Endodermal cell (in vitro differentiated cells): ENCODE measurements around the gene XDH. TPM values are rescaled to one million over a fixed set of nuclear protein-coding genes. Genes with fewer than 3 reads are reported as not detected.

ENCODE experiments used
- DNase-seq: peaks from one replicate; pipeline ENCODE4 v3.0.0-alpha.2; 2017
- H3K27ac ChIP-seq: 2 replicates; pipeline ENCODE4 v1.5.1; 2013; ENCODE audit warnings: mild to moderate bottlenecking, low read depth, low read length, moderate library complexity
- H3K27me3 ChIP-seq: 2 replicates; pipeline ENCODE4 v1.6.1; 2013; ENCODE audit warnings: mild to moderate bottlenecking, low read length, moderate library complexity; ENCODE audit not compliant: insufficient read depth, control insufficient read depth, poor library complexity, severe bottlenecking
- H3K36me3 ChIP-seq: 2 replicates; pipeline ENCODE4 v1.7.0; 2013; ENCODE audit warnings: mild to moderate bottlenecking, low read length, moderate library complexity; ENCODE audit not compliant: control insufficient read depth, insufficient read depth
- H3K4me1 ChIP-seq: one replicate; pipeline ENCODE4 v1.7.0; 2013; ENCODE audit warnings: low read length; ENCODE audit not compliant: control insufficient read depth, insufficient read depth
- H3K4me3 ChIP-seq: 2 replicates; pipeline ENCODE4 v1.5.1; 2013; ENCODE audit warnings: mild to moderate bottlenecking, low read length, moderate library complexity
- H3K9ac ChIP-seq: 2 replicates; pipeline ENCODE4 v1.6.1; 2013; ENCODE audit warnings: mild to moderate bottlenecking, low read length, moderate library complexity; ENCODE audit not compliant: poor library complexity, severe bottlenecking; ENCODE audit errors: extremely low read depth
- H3K9me3 ChIP-seq: 2 replicates; pipeline ENCODE4 v1.6.1; 2013; ENCODE audit warnings: mild to moderate bottlenecking, low read length, moderate library complexity; ENCODE audit not compliant: control insufficient read depth
- H3K27ac Mint-ChIP-seq: 2 replicates; pipeline ENCODE4 v1.8.0; 2020; ENCODE audit warnings: mixed read lengths
- H3K27me3 Mint-ChIP-seq: 2 replicates; pipeline ENCODE4 v1.8.0; 2021; ENCODE audit warnings: mild to moderate bottlenecking, mixed read lengths; ENCODE audit not compliant: insufficient read depth
- H3K36me3 Mint-ChIP-seq: 2 replicates; pipeline ENCODE4 v1.8.0; 2020; ENCODE audit warnings: low read depth, mixed read lengths
- H3K4me1 Mint-ChIP-seq: 2 replicates; pipeline ENCODE4 v1.8.0; 2020; ENCODE audit warnings: mixed read lengths
- H3K4me3 Mint-ChIP-seq: 2 replicates; pipeline ENCODE4 v1.8.0; 2020; ENCODE audit warnings: mild to moderate bottlenecking, moderate library complexity, mixed read lengths
- H3K9me3 Mint-ChIP-seq: 2 replicates; pipeline ENCODE4 v1.8.0; 2020; ENCODE audit warnings: mild to moderate bottlenecking, mixed read lengths
- WGBS, 2 experiments: methylation state at CpG; one replicate each; pipeline versions ENCODE4 v1.1.5 to v1.1.7; 2013; ENCODE audit warnings: missing lambda C conversion rate in 2 of 2, mixed read lengths in 1 of 2; ENCODE audit not compliant: insufficient coverage in 1 of 2, insufficient read length in 1 of 2; 5-methylcytosine and 5-hydroxymethylcytosine counted together
- total RNA-seq, 2 donors: library from RNA; stranded (reverse); fragmentation: NEBNext Ultra II Directional in 1 of 2; extraction: Animal tissue kit (Norgen Biotek cat#: 25700) in 1 of 2; gene quantifications; 2 replicates in 1 of 2; 3 replicates in 1 of 2; pipeline ENCODE4 v1.2.1, GENCODE V29; 2021
- TF ChIP-seq, protein P1 (sequence below): fragments of 200-600 bp; sonication (generic); conservative IDR thresholded peaks from 2 replicates; pipeline ENCODE4 v1.5.0; 2021; ENCODE audit warnings: antibody characterized with exemption, mild to moderate bottlenecking

XDH gene
- total RNA-seq, 2 donors from 2014 or later = 1.9 to 4.0 TPM

DNA sequence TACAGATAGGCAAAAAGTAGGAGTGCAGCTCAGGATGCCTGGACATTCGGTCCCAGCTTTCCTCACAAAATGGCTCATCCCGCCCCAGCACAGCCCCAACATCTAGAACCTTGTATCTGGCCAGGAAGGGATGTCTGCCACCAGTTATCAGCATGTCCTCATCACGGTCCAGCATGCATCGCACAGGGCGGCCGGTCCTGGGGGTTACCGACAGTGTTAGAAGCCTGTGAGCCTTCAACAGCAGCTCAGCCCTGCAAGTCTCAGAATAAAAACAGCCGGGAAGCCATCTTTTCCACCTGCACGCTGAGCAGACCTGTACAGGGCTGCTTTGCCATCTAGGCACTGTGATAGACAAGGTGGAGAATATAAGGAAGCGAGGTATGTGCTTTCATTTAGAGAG is 49.2 kb downstream of the XDH start:
- Mint-ChIP-seq H3K27me3 (no peaks in the 10 kb centered on the region), H3K4me3 (no peak overlapping the region), H3K27ac (no peak overlapping the region), H3K4me1 (peaks cover 4% of the 10 kb centered on the region), H3K9me3 (no peaks in the 10 kb centered on the region), H3K36me3 (peaks cover 4% of the 10 kb centered on the region)
- H3K36me3 ChIP-seq = no peaks in the 10 kb centered on the region
- no peaks in the 10 kb centered on the region for H3K9me3 ChIP-seq
- no peaks in the 10 kb centered on the region for H3K4me1 ChIP-seq
- TF ChIP-seq, protein P1, sequence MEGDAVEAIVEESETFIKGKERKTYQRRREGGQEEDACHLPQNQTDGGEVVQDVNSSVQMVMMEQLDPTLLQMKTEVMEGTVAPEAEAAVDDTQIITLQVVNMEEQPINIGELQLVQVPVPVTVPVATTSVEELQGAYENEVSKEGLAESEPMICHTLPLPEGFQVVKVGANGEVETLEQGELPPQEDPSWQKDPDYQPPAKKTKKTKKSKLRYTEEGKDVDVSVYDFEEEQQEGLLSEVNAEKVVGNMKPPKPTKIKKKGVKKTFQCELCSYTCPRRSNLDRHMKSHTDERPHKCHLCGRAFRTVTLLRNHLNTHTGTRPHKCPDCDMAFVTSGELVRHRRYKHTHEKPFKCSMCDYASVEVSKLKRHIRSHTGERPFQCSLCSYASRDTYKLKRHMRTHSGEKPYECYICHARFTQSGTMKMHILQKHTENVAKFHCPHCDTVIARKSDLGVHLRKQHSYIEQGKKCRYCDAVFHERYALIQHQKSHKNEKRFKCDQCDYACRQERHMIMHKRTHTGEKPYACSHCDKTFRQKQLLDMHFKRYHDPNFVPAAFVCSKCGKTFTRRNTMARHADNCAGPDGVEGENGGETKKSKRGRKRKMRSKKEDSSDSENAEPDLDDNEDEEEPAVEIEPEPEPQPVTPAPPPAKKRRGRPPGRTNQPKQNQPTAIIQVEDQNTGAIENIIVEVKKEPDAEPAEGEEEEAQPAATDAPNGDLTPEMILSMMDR = no peak
- H3K27me3 ChIP-seq = no peaks in the 10 kb centered on the region
- WGBS, 2 experiments = 90 to 94% methylated on average over 7 to 10 of the region's 10 CpGs
- DNase-seq = peak; percentile 21
- no peak overlapping the region for H3K4me3 ChIP-seq
- H3K27ac ChIP-seq = no peak overlapping the region
- H3K9ac ChIP-seq = no peak overlapping the region

DNA sequence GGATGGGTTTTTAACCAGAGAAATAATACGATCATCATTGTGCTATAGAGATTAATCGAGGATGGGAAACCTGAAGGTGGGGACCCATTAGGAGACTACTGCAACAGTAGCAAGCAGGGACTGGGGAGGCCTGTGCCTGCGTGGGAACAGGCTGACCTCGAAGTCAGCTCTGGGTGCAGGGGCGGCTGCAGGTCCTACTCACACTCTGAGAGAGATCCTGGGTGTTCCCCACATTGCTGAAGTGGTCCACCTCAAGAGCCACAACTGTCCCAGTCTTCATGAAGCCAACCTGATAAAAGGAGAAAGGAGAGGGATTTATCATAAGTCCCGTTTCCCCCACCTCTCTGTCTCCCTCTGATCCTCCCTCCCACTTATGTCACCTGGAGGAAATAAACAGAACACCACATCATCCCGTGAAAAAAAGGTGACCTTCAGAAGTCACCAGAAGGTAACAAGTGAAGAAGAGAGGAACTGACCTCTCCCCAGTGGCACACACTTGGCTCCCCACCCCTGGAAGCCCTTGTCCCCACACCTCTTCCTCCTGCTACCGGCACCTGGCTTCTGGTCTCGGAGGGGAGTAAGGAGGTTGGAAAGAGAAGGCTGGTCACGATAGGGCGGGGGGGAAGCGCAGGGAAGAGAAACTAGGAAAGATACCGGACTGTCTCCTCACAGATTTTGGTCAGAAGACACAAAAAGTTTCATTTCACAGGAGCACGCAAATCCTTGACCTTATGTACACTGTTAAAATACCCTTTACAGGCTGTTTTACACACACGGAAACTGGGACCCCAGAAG is 50.4 kb downstream of the XDH start:
- Histone ChIP-seq H3K9ac (no peak overlapping the region), H3K36me3 (no peaks in the 10 kb centered on the region), H3K9me3 (no peaks in the 10 kb centered on the region), H3K4me1 (no peaks in the 10 kb centered on the region), H3K4me3 (no peak overlapping the region), H3K27ac (no peak overlapping the region), H3K27me3 (no peaks in the 10 kb centered on the region)
- 93 to 95% methylated on average over 9 to 14 of the region's 15 CpGs for WGBS, 2 experiments
- Mint-ChIP-seq H3K36me3 (peaks cover 4% of the 10 kb centered on the region), H3K4me3 (no peak overlapping the region), H3K27ac (no peak overlapping the region), H3K4me1 (peaks cover 4% of the 10 kb centered on the region), H3K27me3 (no peaks in the 10 kb centered on the region), H3K9me3 (no peaks in the 10 kb centered on the region)
- TF ChIP-seq, protein P1 = no peak
- DNase-seq = peak; percentile 17

DNA sequence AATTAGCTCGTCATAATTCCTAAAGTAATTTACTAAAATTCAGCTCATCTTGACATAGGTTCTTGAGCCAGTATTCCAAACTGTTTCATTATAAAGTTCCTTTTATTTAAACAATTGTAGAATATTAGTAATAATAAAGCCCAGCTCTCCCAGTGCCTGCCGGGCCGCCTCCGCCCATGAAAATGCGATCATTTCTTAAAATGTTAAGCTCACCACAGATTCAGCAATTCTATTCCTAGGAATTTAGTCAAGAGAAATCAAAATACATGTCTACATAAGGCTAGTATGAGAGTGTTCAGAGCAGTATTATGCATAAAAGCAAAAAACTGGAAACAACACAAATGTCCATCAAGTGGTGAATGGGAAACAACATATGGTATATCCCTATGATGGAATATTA is 52.0 kb downstream of the XDH start:
- H3K4me1 ChIP-seq = peaks cover 5% of the 10 kb centered on the region
- 97 to 100% methylated on average over 1 to 5 of the region's 5 CpGs for WGBS, 2 experiments
- peaks cover 4% of the 10 kb centered on the region for H3K36me3 Mint-ChIP-seq
- no peaks in the 10 kb centered on the region for H3K9me3 ChIP-seq
- no peak overlapping the region for H3K4me3 ChIP-seq
- peaks cover 11% of the 10 kb centered on the region for H3K4me1 Mint-ChIP-seq
- H3K27ac Mint-ChIP-seq = no peak overlapping the region
- no peak overlapping the region for H3K9ac ChIP-seq
- no peaks in the 10 kb centered on the region for H3K9me3 Mint-ChIP-seq
- DNase-seq = no peak
- TF ChIP-seq, protein P1 = no peak
- H3K27ac ChIP-seq = no peak overlapping the region
- H3K27me3 ChIP-seq = no peaks in the 10 kb centered on the region
- H3K27me3 Mint-ChIP-seq = no peaks in the 10 kb centered on the region
- no peaks in the 10 kb centered on the region for H3K36me3 ChIP-seq
- H3K4me3 Mint-ChIP-seq = no peak overlapping the region
